ENCODE measurements around the gene KLHDC2.
A peak's percentile ranks its signal among the peaks of the same experiment; 100 is the strongest.
"Not testable (repeated sequence)": the region's sequence is repeated elsewhere in the genome, so short reads cannot be mapped to it uniquely, and the experiment has no call there.

Gene KLHDC2

DNA sequence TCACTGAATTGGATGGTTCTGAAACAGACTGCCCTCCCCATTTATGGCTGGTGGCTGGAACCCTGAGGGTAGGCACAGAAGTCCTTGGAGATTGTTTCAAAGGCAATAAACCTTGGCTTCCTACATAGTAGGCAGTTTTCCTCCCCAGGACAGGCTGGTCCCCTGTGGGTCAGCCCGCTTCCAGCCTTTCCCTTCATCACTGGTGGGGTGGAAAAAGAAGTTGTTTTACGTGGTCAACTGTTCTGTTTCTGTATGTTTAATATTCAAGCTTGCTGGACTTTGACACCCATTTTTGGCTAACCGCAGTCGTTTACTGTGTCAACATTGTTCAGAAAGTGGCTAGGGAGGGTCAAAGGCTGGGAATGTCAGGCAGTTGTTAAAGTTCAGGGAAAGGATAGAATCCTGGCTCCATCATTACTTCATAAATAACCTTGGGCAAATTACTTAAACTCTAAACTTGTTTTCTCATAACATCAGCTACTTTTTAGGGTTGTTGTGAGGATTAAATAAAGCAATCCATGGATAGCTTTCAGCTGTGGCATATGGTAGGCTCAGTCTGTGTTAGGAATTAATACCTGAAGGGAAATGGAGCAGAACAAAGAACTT, 2.4 kb downstream of the KLHDC2 start:
- H3K27me3 ChIP-seq = no peaks in the 10 kb centered on the region
- H3K9ac ChIP-seq = peak overlapping the region in 6 of 11 experiments; percentile 2 to 95 (median 61); a peak in 7 of 22 replicates

DNA sequence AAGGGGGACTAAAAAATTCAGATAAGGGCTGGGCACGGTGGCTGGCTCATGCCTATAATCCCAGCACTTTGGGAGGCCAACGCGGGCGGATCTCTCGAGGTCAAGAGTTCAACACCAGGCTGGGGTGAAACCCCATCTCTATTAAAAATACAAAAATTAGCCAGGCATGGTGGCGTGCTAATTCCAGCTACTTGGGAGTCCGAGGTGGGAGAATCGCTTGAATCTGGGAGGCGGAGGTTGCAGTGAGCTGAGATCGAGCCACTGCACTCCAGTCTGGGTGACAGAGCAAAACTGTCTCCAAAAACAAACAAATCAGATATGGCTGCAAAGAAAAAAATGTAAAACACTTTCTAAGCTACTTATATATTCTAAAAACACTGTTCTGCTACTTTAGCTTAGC, 3.7 kb downstream of the KLHDC2 start:
- not testable (repeated sequence) for H3K9ac ChIP-seq; H3K27me3 ChIP-seq; H3K27ac ChIP-seq; H3K4me3 ChIP-seq; H3K4me2 ChIP-seq; H3K9me3 ChIP-seq (replicated peaks in 1 of 11)
- Histone ChIP-seq H3K36me3 (peaks cover 26 to 51% (median 37%) of the 10 kb centered on the region in 11 experiments), H4K20me1 (peaks cover 0 to 18% (median 8%) of the 10 kb centered on the region in 11 experiments; a peak in 10 of 22 replicates), H3K4me1 (peaks cover 27 to 37% (median 31%) of the 10 kb centered on the region in 10 experiments)

More for the DNA sequence above, 2.4 kb downstream of the KLHDC2 start:
- Histone ChIP-seq H3K36me3 (peaks cover 12 to 37% (median 24%) of the 10 kb centered on the region in 11 experiments; a peak in 21 of 22 replicates), H3K4me2 (peak overlapping the region; percentile 79 to 98 (median 92)), H3K4me1 (peaks cover 29 to 40% (median 34%) of the 10 kb centered on the region in 10 experiments), H3K27ac (peak overlapping the region in 3 of 11 experiments; percentile 18 to 98 (median 98); a peak in 2 of 22 replicates), H4K20me1 (peaks cover 0 to 18% (median 8%) of the 10 kb centered on the region in 11 experiments; a peak in 10 of 22 replicates), H3K9me3 (replicated peaks in 1 of 11) (no peaks in the 10 kb centered on the region), H3K4me3 (no peak overlapping the region)
- no peak for TF ChIP-seq Cebpa-rat (IDR thresholded peaks at IDR 0.05)

DNA sequence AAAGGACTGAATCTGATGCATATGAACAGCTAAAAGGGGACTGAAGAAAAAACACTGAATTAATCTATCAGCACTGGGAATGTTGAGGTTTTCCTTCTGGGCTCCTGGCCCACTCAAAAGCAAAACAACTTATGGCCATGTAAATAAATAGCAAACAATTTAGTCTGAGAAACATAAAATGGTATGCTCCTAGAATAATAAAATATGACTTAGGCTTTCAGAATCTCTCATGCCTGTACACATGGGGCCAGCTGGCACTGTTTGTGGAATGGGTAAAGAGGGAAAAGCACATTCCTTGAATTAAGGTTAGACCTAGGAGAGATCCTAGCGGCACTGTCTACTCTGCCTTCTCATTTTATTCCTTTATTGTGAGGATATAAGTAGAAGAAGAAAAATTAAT, 6.2 kb downstream of the KLHDC2 start:
- Histone ChIP-seq H3K36me3 (peaks cover 47 to 75% (median 57%) of the 10 kb centered on the region in 11 experiments), H4K20me1 (peaks cover 0 to 18% (median 8%) of the 10 kb centered on the region in 11 experiments; a peak in 10 of 22 replicates), H3K27ac (peak overlapping the region in 3 of 11 experiments; percentile 4 to 34 (median 28); a peak in 2 of 22 replicates), H3K4me3 (no peak overlapping the region), H3K9me3 (replicated peaks in 1 of 11) (no peaks in the 10 kb centered on the region), H3K4me2 (no peak overlapping the region), H3K9ac (no peak overlapping the region), H3K4me1 (peaks cover 20 to 29% (median 22%) of the 10 kb centered on the region in 10 experiments), H3K27me3 (no peaks in the 10 kb centered on the region)
- no peak for TF ChIP-seq Cebpa-rat (IDR thresholded peaks at IDR 0.05)

DNA sequence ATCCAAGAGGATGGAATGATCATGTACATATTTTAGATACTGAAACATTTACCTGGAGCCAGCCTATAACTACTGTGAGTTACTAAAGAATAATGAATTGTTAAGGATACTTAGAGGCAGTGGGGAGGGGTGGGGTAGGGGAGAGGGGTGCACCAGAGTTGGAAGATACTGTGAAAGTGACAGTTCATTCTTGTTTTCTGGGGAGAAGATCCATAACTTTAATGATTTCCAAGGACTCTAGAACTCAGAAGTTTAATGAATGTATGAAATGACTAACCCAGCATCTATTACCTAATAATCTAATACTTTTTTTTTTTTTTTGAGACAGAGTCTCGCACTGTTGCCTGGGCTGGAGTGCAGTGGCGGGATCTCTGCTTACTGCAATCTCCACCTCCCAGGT, 10.5 kb downstream of the KLHDC2 start:
- H3K9ac ChIP-seq = no peak overlapping the region
- no peak overlapping the region for H3K4me2 ChIP-seq
- H3K9me3 ChIP-seq (replicated peaks in 1 of 11) = no peaks in the 10 kb centered on the region
- H3K27me3 ChIP-seq = no peaks in the 10 kb centered on the region
- TF ChIP-seq Cebpa-rat (IDR thresholded peaks at IDR 0.05) = no peak
- H3K4me3 ChIP-seq = no peak overlapping the region
- peaks cover 0 to 28% (median 6%) of the 10 kb centered on the region in 11 experiments; a peak in 7 of 22 replicates for H4K20me1 ChIP-seq
- H3K36me3 ChIP-seq = peaks cover 89 to 100% (median 95%) of the 10 kb centered on the region in 11 experiments
- no peak overlapping the region for H3K27ac ChIP-seq
- peaks cover 0 to 7% (median 0%) of the 10 kb centered on the region in 10 experiments; a peak in 1 of 20 replicates for H3K4me1 ChIP-seq

DNA sequence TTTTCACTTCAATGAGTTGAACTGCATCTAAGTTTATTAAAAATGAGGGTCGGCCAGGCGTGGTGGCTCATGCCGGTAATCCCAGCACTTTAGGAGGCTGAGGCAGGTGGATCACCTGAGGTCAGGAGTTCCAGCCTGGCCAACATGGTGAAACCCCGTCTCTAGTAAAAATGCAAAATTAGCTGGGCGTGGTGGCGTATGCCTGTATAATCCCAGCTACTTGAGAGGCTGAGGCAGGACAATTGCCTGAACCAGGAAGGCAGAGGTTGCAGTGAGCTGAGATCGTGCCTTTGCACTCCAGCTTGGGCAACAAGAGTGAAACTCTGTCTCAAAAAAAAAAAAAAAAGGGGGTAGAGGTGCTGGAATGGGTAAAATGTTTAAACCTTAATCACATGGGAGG, 13.1 kb downstream of the KLHDC2 start:
- Histone ChIP-seq H3K36me3 (peaks cover 90 to 100% (median 96%) of the 10 kb centered on the region in 11 experiments), H4K20me1 (peaks cover 0 to 31% (median 6%) of the 10 kb centered on the region in 11 experiments; a peak in 7 of 22 replicates)
- not testable (repeated sequence) for H3K9me3 ChIP-seq (replicated peaks in 1 of 11); H3K27me3 ChIP-seq; H3K4me3 ChIP-seq; H3K27ac ChIP-seq; H3K4me1 ChIP-seq; H3K4me2 ChIP-seq; H3K9ac ChIP-seq

DNA sequence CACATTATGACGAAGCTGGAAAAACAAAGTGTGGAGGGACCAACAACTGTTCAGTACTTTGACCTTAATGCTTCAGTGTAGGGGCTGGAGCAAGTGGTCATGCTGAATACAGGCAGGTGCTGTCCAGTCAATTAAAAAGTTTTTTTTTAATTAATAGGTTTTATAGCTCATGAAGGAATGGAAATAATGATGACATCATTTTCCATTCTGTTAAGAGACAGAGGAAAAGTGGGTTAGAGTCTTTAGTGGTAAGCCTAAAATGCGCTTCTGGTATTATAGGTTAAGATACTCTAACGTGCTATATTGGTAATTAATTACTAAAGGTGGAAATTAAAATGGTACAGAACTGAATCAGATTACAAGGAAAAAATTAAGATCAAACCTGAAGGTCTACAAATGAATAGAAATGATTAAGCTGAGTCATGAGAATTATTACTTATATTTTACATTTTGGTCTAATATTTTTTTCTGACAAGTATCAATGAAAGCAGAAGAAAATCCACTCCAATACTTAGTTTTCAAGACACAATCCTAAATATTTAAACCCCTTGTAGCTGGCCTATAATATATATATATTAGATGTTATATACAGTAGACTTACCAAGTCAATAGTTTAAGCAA, 15.6 kb downstream of the KLHDC2 start:
- TF ChIP-seq Cebpa-rat (IDR thresholded peaks at IDR 0.05) = no peak

DNA sequence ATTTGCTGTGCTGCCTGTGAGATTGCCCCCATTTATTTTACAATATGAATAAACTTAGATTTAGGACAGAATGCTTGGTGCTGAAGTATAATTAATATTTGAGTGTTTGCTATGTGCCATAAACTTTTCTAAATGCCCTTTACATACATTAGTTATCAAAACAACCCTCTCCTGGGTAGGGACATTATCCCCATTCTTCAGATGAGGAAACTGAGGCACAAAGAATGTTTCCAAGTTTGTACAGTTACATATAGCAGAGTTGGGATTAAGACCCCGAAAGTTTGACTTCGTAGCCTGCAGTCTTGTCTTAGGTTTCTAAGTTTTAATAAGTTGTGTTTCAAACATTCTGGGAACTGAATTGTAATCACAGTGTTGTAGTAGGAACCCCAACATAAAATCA, 18.4 kb downstream of the KLHDC2 start:
- TF ChIP-seq Cebpa-rat (IDR thresholded peaks at IDR 0.05) = no peak
- H3K4me2 ChIP-seq = no peak overlapping the region
- H3K27me3 ChIP-seq = no peaks in the 10 kb centered on the region
- H3K27ac ChIP-seq = no peak overlapping the region
- no peaks in the 10 kb centered on the region for H3K4me1 ChIP-seq
- no peak overlapping the region for H3K9ac ChIP-seq
- H3K4me3 ChIP-seq = no peak overlapping the region
- peaks cover 0 to 53% (median 12%) of the 10 kb centered on the region in 11 experiments; a peak in 12 of 22 replicates for H4K20me1 ChIP-seq
- peaks cover 95 to 100% (median 98%) of the 10 kb centered on the region in 11 experiments for H3K36me3 ChIP-seq
- no peaks in the 10 kb centered on the region for H3K9me3 ChIP-seq (replicated peaks in 1 of 11)

More for the DNA sequence above, 15.6 kb downstream of the KLHDC2 start:
- no peak overlapping the region for H3K9ac ChIP-seq
- H3K36me3 ChIP-seq = peaks cover 95 to 100% (median 98%) of the 10 kb centered on the region in 11 experiments
- no peaks in the 10 kb centered on the region for H3K4me1 ChIP-seq
- H3K4me2 ChIP-seq = no peak overlapping the region
- H3K27me3 ChIP-seq = no peaks in the 10 kb centered on the region
- H3K4me3 ChIP-seq = no peak overlapping the region
- peaks cover 0 to 49% (median 6%) of the 10 kb centered on the region in 11 experiments; a peak in 9 of 22 replicates for H4K20me1 ChIP-seq
- H3K27ac ChIP-seq = no peak overlapping the region
- H3K9me3 ChIP-seq (replicated peaks in 1 of 11) = no peaks in the 10 kb centered on the region

DNA sequence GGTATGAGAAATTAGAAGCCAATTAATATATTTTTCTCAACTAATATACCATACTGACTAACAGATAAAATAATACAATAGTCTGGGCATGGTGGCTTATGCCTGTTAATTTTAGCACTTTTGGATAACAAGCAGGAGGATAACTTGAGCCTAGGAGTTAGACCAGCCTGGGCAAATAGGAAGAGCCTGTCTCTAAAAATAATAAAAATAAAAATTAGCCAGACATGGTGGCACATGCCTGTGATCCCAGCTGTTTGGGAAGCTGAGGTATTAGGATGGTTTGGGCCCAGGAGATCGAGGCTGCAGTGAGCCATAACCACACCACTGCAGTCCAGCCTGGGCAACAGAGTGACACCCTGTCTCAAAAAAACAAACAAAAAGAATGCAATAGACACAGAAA, 24.7 kb downstream of the KLHDC2 start:
- Histone ChIP-seq H3K9ac (no peak overlapping the region), H3K36me3 (peaks cover 98 to 100% (median 99%) of the 10 kb centered on the region in 11 experiments), H3K27ac (no peak overlapping the region), H3K4me3 (no peak overlapping the region), H4K20me1 (peaks cover 0 to 37% (median 8%) of the 10 kb centered on the region in 11 experiments; a peak in 14 of 22 replicates), H3K4me1 (peaks cover 0 to 4% (median 0%) of the 10 kb centered on the region in 10 experiments; a peak in 1 of 20 replicates), H3K4me2 (no peak overlapping the region), H3K27me3 (no peaks in the 10 kb centered on the region), H3K9me3 (replicated peaks in 1 of 11) (no peaks in the 10 kb centered on the region)
- no peak for TF ChIP-seq Cebpa-rat (IDR thresholded peaks at IDR 0.05)

DNA sequence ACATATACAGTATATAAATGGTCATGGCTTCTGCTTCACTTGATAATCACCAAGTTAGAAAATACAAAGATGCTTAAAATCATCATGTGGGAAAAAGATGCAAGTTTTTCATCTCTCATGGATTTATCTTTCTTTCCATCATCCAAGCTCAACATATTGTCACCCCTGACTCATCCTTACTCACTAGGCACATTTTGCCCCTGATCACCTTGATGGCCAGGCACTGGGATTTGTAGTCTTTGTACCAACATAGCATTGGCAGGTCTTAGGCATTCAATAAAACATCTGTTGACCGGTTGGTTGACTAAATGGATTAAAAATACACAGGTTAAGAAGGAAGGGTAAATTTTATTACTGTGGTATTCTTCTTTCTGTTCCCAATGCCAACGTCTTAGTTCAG, 28.1 kb downstream of the KLHDC2 start:
- peaks cover 0 to 4% (median 0%) of the 10 kb centered on the region in 10 experiments; a peak in 1 of 20 replicates for H3K4me1 ChIP-seq
- H3K27me3 ChIP-seq = no peaks in the 10 kb centered on the region
- no peak overlapping the region for H3K9ac ChIP-seq
- no peak for TF ChIP-seq Cebpa-rat (IDR thresholded peaks at IDR 0.05)
- H3K9me3 ChIP-seq (replicated peaks in 1 of 11) = no peaks in the 10 kb centered on the region
- no peak overlapping the region for H3K4me2 ChIP-seq
- peaks cover 98 to 100% (median 99%) of the 10 kb centered on the region in 11 experiments for H3K36me3 ChIP-seq
- H4K20me1 ChIP-seq = peaks cover 0 to 23% (median 8%) of the 10 kb centered on the region in 11 experiments; a peak in 12 of 22 replicates
- H3K4me3 ChIP-seq = no peak overlapping the region
- no peak overlapping the region for H3K27ac ChIP-seq
